NCI-H446 treated with DMSO at 0.1 percent for 48 hours (cell line): Measurements from ENCODE around the gene RXRG.

Source experiments
- DNase-seq: peaks from one replicate; lab custom pipeline; 2025; lab: John Stamatoyannopoulos, UW

The RXRG gene

DNA sequence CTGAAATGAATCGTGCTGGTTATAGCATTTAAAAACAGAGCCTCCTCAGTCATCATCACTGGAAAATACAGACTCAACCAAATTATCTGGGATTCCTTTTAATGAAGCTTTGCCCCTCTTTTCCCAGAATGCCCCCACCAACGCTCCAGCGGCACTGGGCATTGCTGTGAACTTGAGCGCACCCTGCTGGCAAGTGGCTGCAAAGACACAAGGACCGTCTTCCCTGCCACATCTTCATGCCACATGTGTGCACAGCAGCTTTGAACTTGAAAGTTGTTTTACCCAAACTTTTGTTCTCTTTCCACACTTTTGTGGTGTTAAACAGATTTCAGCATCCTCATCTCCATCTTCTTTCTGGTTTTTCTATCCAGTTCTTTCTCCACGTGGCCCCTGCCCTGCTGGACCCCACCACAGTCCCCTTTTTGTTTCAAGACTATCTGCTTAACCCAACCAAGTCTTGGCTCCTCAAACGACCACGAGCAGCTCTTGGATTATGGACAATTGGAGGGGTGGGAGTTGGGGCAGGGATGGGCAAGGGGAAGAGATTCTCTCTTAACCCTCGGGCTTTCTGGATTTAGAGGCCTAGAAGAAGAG lies 75.6 kb downstream of the RXRG start:
- no peak for DNase-seq

DNA sequence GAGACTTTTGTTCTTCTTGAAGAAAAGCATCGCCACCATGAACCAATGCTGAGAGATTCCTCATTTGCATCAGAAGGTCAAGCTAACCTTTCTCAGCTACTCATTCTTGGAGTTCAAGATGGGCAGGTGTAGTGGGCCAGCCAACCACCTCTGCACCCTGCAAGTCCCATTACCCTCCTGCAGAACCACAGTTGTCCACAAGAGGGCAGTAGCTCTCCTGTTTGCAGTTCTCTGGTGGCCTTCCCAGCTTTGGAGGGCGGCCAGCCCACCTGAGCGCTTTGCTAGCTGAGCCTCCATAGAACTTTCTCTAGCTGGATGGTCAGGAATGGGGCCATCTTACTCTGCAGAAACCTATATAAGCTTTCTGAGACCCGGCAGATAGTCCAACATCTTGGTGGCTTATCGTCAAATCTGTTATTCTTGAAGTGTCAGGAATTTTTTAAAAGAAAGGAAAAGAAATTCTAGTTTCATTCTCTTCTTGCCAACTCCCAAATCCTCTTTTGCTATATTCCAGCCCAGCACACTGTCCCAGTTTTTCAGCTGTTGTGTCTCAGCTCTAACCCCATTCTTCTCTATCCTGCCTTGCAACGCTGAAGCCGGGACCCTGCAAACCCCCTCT lies 77.4 kb downstream of the RXRG start:
- DNase-seq, result peak; percentile 6

DNA sequence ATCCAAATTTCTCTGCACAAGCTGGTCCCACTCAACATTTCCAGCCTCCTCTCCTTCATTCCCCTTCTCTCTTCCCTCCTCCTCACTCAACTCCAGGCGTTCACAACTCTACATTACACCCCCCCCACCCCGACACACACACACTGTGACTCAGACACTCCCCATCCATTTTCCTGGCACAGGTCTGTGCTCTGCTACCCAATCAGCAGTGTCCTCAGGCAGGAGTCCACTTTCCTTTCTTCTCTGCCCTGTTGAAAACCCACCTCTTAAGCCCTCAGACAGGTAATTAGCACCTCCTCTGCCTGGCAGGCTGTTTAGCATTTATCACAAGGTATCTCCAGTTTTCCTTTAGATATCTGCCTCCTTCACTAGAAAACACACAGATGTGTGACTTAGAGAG lies 79.6 kb downstream of the RXRG start:
- DNase-seq, result no peak

DNA sequence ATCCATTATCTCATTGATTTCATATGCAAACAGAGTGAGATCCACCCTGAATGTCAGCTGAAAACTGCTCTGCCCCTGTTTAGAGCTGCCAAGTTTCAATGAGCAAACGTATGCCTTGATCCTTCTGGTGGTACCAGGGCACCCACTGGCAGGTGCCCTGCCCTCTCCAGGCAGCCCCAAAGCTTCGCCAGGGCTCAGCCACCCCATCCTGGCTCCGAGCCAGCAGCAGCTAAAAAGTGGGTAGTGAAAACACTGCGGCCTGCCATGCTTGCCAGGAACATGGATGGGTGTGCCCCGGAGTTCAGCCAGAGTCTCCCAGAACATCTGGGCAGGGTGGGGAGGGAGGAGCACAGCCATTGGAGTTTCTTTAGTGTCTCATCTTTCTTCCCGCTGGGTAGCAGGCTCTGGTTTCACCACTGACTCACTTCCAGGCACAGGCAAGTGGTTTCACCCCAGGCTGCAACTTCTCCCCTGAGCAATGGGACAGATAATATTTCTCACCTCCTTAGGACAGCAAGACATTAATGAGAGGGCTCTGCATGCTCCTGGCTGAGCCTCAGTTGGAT lies 80.3 kb downstream of the RXRG start:
- DNase-seq, result no peak

DNA sequence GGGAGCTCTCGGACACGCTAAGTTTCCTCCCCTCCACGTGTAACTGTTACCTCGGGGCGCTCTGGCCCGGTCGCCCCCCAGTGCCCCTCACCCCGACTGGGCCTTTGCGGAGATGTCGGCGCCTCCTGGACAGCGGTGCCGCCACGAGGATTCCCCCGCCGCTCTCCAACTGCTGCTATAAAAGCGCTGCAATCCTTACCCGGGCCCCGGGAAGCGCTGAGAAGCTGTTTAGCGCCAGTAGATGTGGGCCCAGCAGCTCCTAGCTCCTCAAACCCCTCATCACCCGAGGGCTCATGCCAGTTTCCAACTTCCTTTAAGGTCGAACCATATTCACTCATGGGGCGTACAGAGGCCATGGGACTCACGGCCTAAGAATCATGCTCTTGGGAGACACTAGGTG lies 88.0 kb downstream of the RXRG start:
- DNase-seq, result no peak

DNA sequence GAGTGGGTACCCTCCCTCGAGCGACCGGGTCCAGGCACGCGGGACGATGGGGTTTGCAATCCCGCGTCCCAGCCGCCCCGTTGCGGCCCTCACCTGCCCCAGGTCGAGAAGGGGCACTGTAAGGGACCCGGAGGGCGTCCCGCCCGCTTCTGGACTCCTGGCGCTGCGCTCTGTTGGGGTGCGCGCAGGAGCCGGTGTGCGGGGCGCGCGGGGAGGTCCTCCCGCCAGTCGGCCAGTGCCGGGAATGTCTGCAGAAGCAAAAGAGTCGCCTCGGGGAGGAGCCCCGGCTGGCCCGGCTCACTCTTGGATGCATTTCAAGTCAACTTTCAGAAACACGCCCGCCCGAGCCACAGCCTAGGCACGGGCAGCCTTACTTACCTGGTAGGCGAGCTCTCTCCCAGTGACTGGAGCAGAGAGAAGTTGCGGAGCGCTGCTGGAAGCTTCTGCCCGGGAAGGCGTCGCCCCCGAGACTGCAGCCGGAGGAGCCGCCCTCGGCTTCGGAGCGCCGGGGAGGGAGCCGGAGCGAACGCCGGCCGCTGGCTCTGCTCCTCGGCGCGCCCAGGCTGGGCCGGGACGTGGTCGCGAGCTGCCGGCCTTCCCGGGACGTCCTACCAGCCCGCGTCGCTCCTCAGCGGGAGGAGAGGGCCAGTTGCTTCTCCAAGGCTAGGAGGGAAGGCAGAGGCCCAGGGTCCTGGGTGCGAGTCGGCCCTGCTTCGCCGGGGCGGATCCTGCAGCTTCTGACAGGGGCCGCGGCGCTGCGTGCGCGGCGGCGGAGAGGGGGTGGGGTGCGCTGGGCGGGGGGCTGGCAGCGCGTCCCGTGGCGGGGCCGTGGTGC lies 88.7 kb downstream of the RXRG start, which contains the start of gene LMX1A:
TSS of gene LMX1A (minus strand) at position 739 of the 835 bp plus-strand sequence. CDS start 1,156 bp downstream, outside the sequence.
- DNase-seq, result no peak

DNA sequence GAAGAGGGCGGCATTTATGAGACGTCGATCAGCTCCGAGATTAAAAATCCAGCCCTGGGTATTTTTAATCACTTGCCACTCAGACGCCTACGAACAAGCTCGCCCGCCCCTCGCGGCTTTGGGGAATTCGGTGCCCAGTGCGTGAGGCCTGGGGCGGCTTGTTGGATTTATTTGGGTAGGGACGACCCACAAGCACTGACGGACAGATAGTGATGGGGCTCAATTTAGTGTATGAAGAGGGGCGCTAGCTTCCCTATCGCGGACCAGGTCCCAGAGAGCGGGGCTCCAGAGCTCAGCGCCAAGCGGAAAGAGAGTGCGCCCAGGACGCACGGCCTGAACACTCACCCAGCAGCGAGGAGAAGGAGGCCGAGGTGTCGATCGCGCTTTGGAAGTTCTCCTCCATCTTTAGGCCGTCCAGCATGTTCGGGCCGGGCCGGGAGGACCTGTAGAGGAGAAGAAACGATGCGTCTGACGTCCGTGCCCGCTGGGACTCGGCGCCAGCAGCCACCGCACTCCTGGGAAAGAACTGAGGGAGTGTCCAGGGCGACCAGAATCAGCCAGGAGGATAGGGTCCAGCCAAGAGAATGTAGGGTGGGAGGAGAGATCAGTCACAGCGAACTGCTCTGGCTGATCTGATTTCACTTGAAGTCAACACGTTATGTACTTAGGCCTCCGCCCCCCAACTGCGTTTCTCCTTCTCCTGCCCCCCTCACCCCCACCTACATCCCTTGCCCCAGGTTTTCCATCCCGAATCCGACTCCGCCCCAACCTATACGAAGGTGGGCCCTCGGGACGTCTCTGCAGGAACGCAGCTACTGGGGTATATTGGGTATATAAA lies 89.6 kb downstream of the RXRG start:
- DNase-seq, result no peak

DNA sequence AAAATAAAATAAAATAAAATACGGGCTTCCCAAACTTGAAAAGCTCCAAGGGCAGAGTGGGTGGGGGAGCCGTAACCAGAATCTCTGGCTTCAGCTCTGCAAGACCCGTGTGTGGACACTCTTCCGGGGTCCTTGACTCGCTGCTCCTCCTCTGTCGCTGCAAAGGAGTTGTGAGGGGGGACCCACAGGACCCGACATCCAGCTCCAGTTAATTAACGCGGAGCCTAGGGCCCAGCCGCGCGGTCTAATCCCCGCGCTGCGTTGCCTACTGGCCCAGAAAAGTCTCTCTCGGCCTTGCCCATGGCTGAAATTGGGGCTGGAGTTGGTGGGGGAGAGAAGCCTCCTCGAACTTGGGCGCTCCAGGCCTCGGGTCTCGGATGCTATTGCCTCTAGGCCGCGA lies 90.2 kb downstream of the RXRG start:
- no peak for DNase-seq

DNA sequence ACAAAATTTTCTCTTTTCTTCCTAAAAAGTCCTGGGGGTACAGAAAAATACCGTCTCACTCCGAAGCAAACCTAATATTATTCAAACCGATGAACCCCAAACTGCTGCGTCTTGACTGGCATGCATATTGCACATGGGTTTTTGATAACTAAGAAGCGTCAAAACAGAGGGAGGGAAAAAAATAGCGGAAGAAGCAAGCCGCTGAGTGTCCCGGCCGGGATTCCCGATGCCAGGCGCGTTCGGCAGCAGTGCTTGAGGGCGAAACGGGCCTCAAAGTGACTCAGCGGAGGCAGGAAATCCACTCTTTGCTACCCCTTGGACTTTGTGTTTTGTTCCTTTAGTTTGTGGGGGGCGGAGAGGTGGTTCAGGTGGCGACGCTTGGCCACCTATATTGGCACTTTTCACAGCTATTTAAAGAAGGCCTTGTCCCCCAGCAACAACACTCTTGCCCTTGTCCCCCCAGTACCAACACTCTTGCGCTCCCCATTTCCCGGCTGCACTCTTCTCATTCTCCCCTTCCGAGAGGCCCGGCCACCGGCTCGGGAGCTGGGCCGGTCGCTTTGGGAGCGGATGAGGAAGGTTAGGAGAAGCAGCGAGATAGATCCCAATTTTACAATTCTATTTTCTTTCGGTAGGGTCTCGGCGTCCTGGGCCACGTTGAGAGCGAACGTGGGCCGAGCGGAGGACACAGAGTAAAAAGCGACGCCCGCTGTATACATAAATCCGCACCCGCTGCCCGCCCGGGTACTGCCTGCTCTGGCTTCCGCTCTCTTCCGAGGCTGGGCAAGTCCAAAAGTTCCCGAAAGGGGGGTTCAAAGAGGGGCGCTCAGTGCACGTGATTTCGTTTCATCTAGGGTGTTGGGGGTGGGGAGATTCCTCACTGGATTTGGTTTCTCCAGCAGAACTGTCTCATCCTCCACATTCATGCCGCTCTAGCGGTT lies 90.9 kb downstream of the RXRG start:
- no peak for DNase-seq

DNA sequence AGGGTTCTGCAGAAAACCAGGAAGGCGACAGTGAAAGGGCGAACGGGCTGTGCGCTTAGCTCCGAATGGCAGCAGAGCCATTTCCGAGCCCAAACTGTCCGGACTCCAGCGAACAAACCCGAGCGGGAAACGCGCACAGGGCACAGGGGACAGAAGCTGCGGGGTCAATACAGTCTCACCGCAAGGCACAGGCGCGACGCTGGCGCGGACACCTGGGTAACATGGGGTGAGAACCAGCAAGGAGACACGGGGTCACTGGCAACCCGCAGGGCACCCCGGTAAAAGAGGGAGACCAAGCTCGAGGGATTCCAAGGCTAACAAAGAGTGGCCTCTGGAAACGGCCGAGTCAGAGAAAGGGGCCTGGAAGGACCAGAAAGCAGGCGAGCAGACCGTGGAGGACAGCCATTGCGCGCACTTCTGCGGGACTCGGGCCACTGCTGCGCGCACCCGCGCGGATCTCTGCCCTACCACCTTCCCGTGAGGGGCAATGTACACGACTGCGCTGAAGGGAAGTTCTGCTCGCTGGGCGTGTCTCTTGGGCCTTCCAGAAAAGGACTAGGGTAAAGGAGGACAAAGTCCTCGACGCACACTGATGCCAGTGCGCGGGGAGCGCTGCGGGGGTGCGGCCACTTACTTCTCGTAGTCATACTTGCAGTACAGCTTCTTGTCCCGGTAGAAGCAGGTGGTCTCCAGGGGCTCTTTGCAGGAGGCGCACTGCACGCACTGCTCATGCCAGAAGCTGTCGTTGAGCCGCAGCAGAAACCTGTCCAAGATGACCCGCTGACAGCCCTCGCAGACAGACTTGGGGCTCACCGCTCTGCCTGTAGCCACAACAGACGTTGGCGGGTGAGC lies 92.3 kb downstream of the RXRG start:
- DNase-seq, result no peak

DNA sequence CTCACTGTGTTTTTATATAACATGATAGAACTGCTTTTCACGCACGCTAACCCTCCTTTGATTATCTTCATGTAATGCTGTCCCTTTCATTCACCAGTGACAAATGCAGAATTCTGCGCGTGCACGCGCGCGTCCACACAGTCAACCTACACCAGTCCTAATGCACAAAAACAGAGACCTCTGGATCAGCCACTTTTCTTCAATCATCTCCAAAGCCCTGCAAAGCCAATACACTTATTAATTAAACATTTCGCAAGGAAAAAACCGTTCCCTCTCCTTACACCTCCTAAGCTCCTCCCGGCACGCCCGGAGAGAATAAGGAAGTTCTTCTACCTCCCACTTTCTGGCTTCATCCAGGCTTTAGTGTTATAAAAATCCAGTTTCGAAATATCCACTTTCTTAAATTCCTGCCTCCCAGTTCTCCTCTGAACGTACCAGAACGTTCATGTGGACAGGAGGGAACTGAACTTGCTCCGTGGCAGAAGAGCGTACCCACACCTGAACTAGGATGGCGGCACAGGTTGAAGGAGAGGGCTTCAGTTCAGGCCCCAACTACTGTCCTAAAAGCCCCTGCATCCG lies 93.0 kb downstream of the RXRG start:
- no peak for DNase-seq
